HG02840 (cell line): Measurements from ENCODE around the gene KMT5B.

Experiments
- ATAC-seq: cut with Tn5 transposase; IDR thresholded peaks from one replicate; pipeline ENCODE4 v1.9.1; 2021; ENCODE audit warnings: mild to moderate bottlenecking, moderate library complexity, moderate number of reproducible peaks; ENCODE audit not compliant: unreplicated experiment, low FRiP score

The KMT5B gene

GRCh38 chr11:68189082-68189481, 24.0 kb downstream of the KMT5B start:
- no peak for ATAC-seq

- no peak for ATAC-seq
Measured at GRCh38 chr11:68186061-68186460, 27.0 kb downstream of the KMT5B start.

- ATAC-seq = no peak
Measured at GRCh38 chr11:68181719-68182451, 31.2 kb downstream of the KMT5B start.

GRCh38 chr11:68179847-68180246, 33.2 kb downstream of the KMT5B start:
- no peak for ATAC-seq

- ATAC-seq = no peak
Measured at GRCh38 chr11:68177877-68178276, 35.2 kb downstream of the KMT5B start.

GRCh38 chr11:68173926-68174325, 39.2 kb downstream of the KMT5B start:
- no peak for ATAC-seq

- ATAC-seq = no peak
Measured at GRCh38 chr11:68169442-68169841, 43.7 kb downstream of the KMT5B start.

- no peak for ATAC-seq
Measured at GRCh38 chr11:68168694-68169093, 44.4 kb downstream of the KMT5B start.

- ATAC-seq = no peak
Measured at GRCh38 chr11:68167474-68167873, 45.6 kb downstream of the KMT5B start.

- no peak for ATAC-seq
Measured at GRCh38 chr11:68166969-68167368, 46.1 kb downstream of the KMT5B start.

GRCh38 chr11:68165601-68166000, 47.5 kb downstream of the KMT5B start:
- ATAC-seq = no peak

GRCh38 chr11:68164437-68164836, 48.7 kb downstream of the KMT5B start:
- ATAC-seq = no peak

GRCh38 chr11:68163691-68164090, 49.4 kb downstream of the KMT5B start:
- no peak for ATAC-seq

GRCh38 chr11:68160100-68160695, 52.9 kb downstream of the KMT5B start:
- no peak for ATAC-seq

GRCh38 chr11:68159665-68160064, 53.4 kb downstream of the KMT5B start:
- ATAC-seq = no peak

- ATAC-seq = no peak
Measured at GRCh38 chr11:68159161-68159560, 53.9 kb downstream of the KMT5B start.

GRCh38 chr11:68158580-68158979, 54.5 kb downstream of the KMT5B start:
- ATAC-seq = no peak

- no peak for ATAC-seq
Measured at GRCh38 chr11:68153742-68154141, 59.4 kb downstream of the KMT5B start.

- ATAC-seq = no peak
Measured at GRCh38 chr11:68150037-68150436, 63.1 kb downstream of the KMT5B start.

- no peak for ATAC-seq
Measured at GRCh38 chr11:68149417-68149816, 63.7 kb downstream of the KMT5B start.

- no peak for ATAC-seq
Measured at GRCh38 chr11:68148879-68149278, 64.2 kb downstream of the KMT5B start.

- ATAC-seq = no peak
Measured at GRCh38 chr11:68148071-68148805, 64.9 kb downstream of the KMT5B start.
